K562 (cell line): ENCODE data around the gene KIF4B. TPM values are rescaled to one million over a fixed set of nuclear protein-coding genes. Genes with fewer than 3 reads are reported as not detected.

ENCODE experiments used
- ATAC-seq: fragments of 200-7000 bp; cut with Tn5 transposase; 3 replicates; pipeline ENCODE4 v1.9.1; 2020; ENCODE audit warnings: moderate library complexity
- BruUV-seq: library from RNA; stranded (reverse); fragments of 400-500 nt; replicated peaks from 2 replicates; lab custom pipeline; 2021; lab: Mats Ljungman, UMichigan
- CTCF ChIA-PET: fragments of 300-600 bp; formaldehyde crosslinking; extraction: SDS; loops from one replicate; lab custom pipeline; 2021; ENCODE audit warnings: low intra/inter-chr PET ratio; lab: Yijun Ruan, JAX
- POLR2A ChIA-PET: fragments of 300-600, 350-650 bp; sonication (Branson Sonifier 250); formaldehyde crosslinking; extraction: SDS; loops from one replicate; lab custom pipeline; 2021; ENCODE audit warnings: antibody characterized with exemption, inconsistent platforms; lab: Yijun Ruan, JAX
- DNase-seq, 4 experiments: peaks; one replicate each; pipeline versions ENCODE4 v3.0.0 to v3.0.0-alpha.2; 2011 to 2018; ENCODE audit warnings: low spot score in 3 of 4, mixed read lengths in 3 of 4; ENCODE audit errors: extremely low read depth in 1 of 4
- FAIRE-seq: peaks from 2 replicates; lab custom pipeline; 2011; peaks lifted over from hg19 to GRCh38; lab: Jason Lieb, UNC
- H2AFZ ChIP-seq: 2 replicates; pipeline ENCODE4 v1.6.0; 2011; ENCODE audit warnings: low read depth, low read length, control low read depth, inconsistent platforms
- H3K27ac ChIP-seq: fragments of 200-600 bp; 3 replicates; pipeline ENCODE4 v1.8.0; 2011; ENCODE audit warnings: low read depth, mild to moderate bottlenecking, control low read depth, inconsistent platforms, low read length, moderate library complexity, mixed read lengths; ENCODE audit errors: extremely low read depth
- H3K27me3 ChIP-seq, 2 experiments: fragments of 300-600 bp in 1 of 2; 2 replicates in 1 of 2; 3 replicates in 1 of 2; pipeline versions ENCODE4 v1.6.0 to v1.8.0; 2011; ENCODE audit warnings: inconsistent platforms in 2 of 2, low read length in 2 of 2, mild to moderate bottlenecking in 1 of 2, mixed read lengths in 1 of 2, moderate library complexity in 1 of 2; ENCODE audit not compliant: control insufficient read depth in 2 of 2, insufficient read depth in 2 of 2
- H3K36me3 ChIP-seq: fragments of 300-600 bp; 3 replicates; pipeline ENCODE4 v1.8.0; 2011; ENCODE audit warnings: mild to moderate bottlenecking, low read length, inconsistent platforms; ENCODE audit not compliant: control insufficient read depth, insufficient read depth
- H3K4me1 ChIP-seq, 2 experiments: fragments of 200-600 bp in 1 of 2; replicated peaks in 1 of 2; 2 replicates in 1 of 2; 3 replicates in 1 of 2; pipeline versions ENCODE4 v1.5.1 to v1.8.0; 2011; ENCODE audit warnings: inconsistent platforms in 2 of 2, low read length in 2 of 2, mild to moderate bottlenecking in 1 of 2, mixed read lengths in 1 of 2, moderate library complexity in 1 of 2; ENCODE audit not compliant: control insufficient read depth in 2 of 2, insufficient read depth in 2 of 2
- H3K4me2 ChIP-seq: 2 replicates; pipeline ENCODE4 v1.6.1; 2011; ENCODE audit warnings: low read length, control low read depth, inconsistent platforms, mixed read lengths; ENCODE audit not compliant: insufficient read depth
- H3K4me3 ChIP-seq: fragments of 200-600 bp; sonication (generic), shearing (Covaris generic); 2 replicates; pipeline ENCODE4 v1.5.1; 2016; ENCODE audit warnings: control low read depth, inconsistent platforms
- H3K79me2 ChIP-seq: fragments of 200-600 bp; 3 replicates; pipeline ENCODE4 v1.8.0; 2011; ENCODE audit warnings: low read length, inconsistent platforms; ENCODE audit not compliant: control insufficient read depth, insufficient read depth
- H3K9ac ChIP-seq, 2 experiments: 2 replicates each; pipeline versions ENCODE4 v1.6.0 to v1.6.1; 2011; ENCODE audit warnings: low read depth in 2 of 2, low read length in 2 of 2, control low read depth in 1 of 2, inconsistent platforms in 1 of 2, mild to moderate bottlenecking in 1 of 2, mixed read lengths in 1 of 2; ENCODE audit not compliant: insufficient read depth in 1 of 2
- H3K9me1 ChIP-seq: one replicate; pipeline ENCODE4 v1.6.0; 2011; ENCODE audit warnings: inconsistent platforms, mild to moderate bottlenecking, low read length, moderate library complexity; ENCODE audit not compliant: control insufficient read depth, insufficient read depth
- H3K9me3 ChIP-seq: replicated peaks from 2 replicates; pipeline ENCODE4 v1.5.1; 2011; ENCODE audit warnings: low read depth, low read length, inconsistent platforms; ENCODE audit not compliant: control insufficient read depth, insufficient read depth
- H4K20me1 ChIP-seq: replicated peaks from 2 replicates; pipeline ENCODE4 v1.6.1; 2011; ENCODE audit warnings: low read length, inconsistent platforms, mixed read lengths; ENCODE audit not compliant: control insufficient read depth, insufficient read depth
- ARHGAP35 ChIP-seq: fragments of 450-650 bp; IDR thresholded peaks from 2 replicates; pipeline ENCODE4 v1.6.1; 2018; ENCODE audit not compliant: partially characterized antibody
- CREB3 ChIP-seq: fragments of 450-650 bp; conservative IDR thresholded peaks from 2 replicates; pipeline ENCODE4 v1.6.1; 2016; ENCODE audit warnings: missing genetic modification characterization, low read depth, mild to moderate bottlenecking, missing compliant biosample characterization, moderate library complexity
- DIDO1 ChIP-seq: fragments of 450-650 bp; IDR thresholded peaks from 2 replicates; pipeline ENCODE4 v1.6.1; 2016; ENCODE audit warnings: low read depth, missing biosample characterization, missing genetic modification characterization
- FOXP1 ChIP-seq: sonication (generic); formaldehyde crosslinking; IDR thresholded peaks from 2 replicates; pipeline ENCODE4 v1.8.0; 2022; ENCODE audit warnings: mild to moderate bottlenecking, missing genetic modification reagents
- SMAD2 ChIP-seq: fragments of 150-350 bp; IDR thresholded peaks from 2 replicates; pipeline ENCODE4 v1.6.1; 2014; ENCODE audit warnings: low read depth, mild to moderate bottlenecking, low read length
- SMAD3 ChIP-seq: fragments of 450-650 bp; formaldehyde crosslinking; conservative IDR thresholded peaks from 2 replicates; pipeline ENCODE4 v1.4.0; 2020; ENCODE audit warnings: mild to moderate bottlenecking
- TSC22D4 ChIP-seq: fragments of 450-650 bp; IDR thresholded peaks from 2 replicates; pipeline ENCODE4 v1.6.1; 2016; ENCODE audit warnings: missing genetic modification characterization, missing biosample characterization, control low read depth
- XRCC5 ChIP-seq: fragments of 200-400 bp; formaldehyde crosslinking; IDR thresholded peaks from 2 replicates; pipeline ENCODE4 v1.6.1; 2017; ENCODE audit warnings: low read depth, mild to moderate bottlenecking, low read length
- ZBTB33 ChIP-seq: sonication (generic); formaldehyde crosslinking; IDR thresholded peaks from 2 replicates; pipeline ENCODE4 v1.8.1; 2023; ENCODE audit warnings: mild to moderate bottlenecking, missing genetic modification reagents
- ZNF263 ChIP-seq: sonication (generic); formaldehyde crosslinking; IDR thresholded peaks from 2 replicates; pipeline ENCODE4 v1.8.0; 2022; ENCODE audit warnings: mild to moderate bottlenecking, missing genetic modification reagents, borderline replicate concordance
- ZNF696 ChIP-seq: fragments of 250-450 bp; sonication (Bioruptor Pico); conservative IDR thresholded peaks from 2 replicates; pipeline ENCODE4 v1.4.0; 2020; ENCODE audit warnings: mild to moderate bottlenecking, moderate library complexity
- WGBS: fragments of 100-300 bp; shearing (Covaris generic); methylation state at CpG from one replicate; pipeline ENCODE4 v1.1.6; 2016; ENCODE audit warnings: low coverage, mixed read lengths; ENCODE audit not compliant: insufficient coverage; ENCODE audit errors: missing lambda C conversion rate; 5-methylcytosine and 5-hydroxymethylcytosine counted together
- in situ Hi-C: fragments of 300-500 bp; cut with MboI; formaldehyde crosslinking; loops from 4 replicates; pipeline ENCODE4 v1.15.0; 2018; ENCODE audit warnings: inconsistent platforms, mixed read lengths
- intact Hi-C: fragments of 100-400 bp; cut with micrococcal nuclease; formaldehyde crosslinking; loops from 2 replicates; pipeline ENCODE4 v1.14.2; 2022
- polyA plus RNA-seq, 8 experiments: library from polyadenylated mRNA; depleted of rRNA in 4 of 8; stranded (reverse) in 5 of 8; unstranded in 3 of 8; fragments of >200 nt; fragmentation: Nextera tagmentation in 2 of 8; fragmentation: Illumina TruSeq in 1 of 8; extraction: Ambion mirVana in 2 of 8; extraction: Trizol in 1 of 8; gene quantifications; 2 replicates each; pipeline versions ENCODE4 v1.2.1 to v1.2.3, GENCODE V29; 2011 to 2014; ENCODE audit warnings: inconsistent platforms in 1 of 8, missing spikeins in 1 of 8
- total RNA-seq, 7 experiments: library from RNA; depleted of rRNA in 6 of 7; stranded (reverse); fragments of >200 nt in 6 of 7; fragmentation: Illumina TruSeq in 2 of 7; extraction: Trizol in 2 of 7; gene quantifications; 2 replicates each; pipeline versions ENCODE4 v1.2.1 to v1.2.3, GENCODE V29; 2011 to 2021; ENCODE audit warnings: low replicate concordance in 1 of 7

KIF4B gene
- total and polyA plus RNA-seq, 9 of the 15 experiments (the other 6 are each of a cell fraction or from before 2014, with no cell fraction given): 0.01 to 0.09 (median 0.07) TPM; not detected in 2

GRCh38 chr5:155053501-155053900 lies 39.9 kb downstream of the KIF4B start:
- no peaks in the 10 kb centered on the region for H3K9me1 ChIP-seq
- CTCF ChIA-PET: no interaction called here

More at GRCh38 chr5:155053501-155053900, 39.9 kb downstream of the KIF4B start:
- POLR2A ChIA-PET: no interaction called here
- BruUV-seq: no TSS peak
- Histone ChIP-seq H3K9me3 (no peaks in the 10 kb centered on the region), H2AFZ (no peak overlapping the region), H3K79me2 (no peaks in the 10 kb centered on the region), H3K4me3 (no peak overlapping the region), H3K4me2 (no peak overlapping the region), H3K36me3 (no peaks in the 10 kb centered on the region), H3K9ac (no peak overlapping the region), H3K27me3 (peaks cover 0 to 2% of the 10 kb centered on the region in 2 experiments; a peak in 1 of 5 replicates), H4K20me1 (no peaks in the 10 kb centered on the region), H3K27ac (no peak overlapping the region), H3K4me1 (no peaks in the 10 kb centered on the region)
- DNase-seq: no peak
- in situ Hi-C loops: no loop called here
- TF ChIP-seq ZNF696: no peak
- TF ChIP-seq ZBTB33 (CRISPR knock-in tag): no peak
- TF ChIP-seq SMAD2: no peak
- TF ChIP-seq ZNF263 (CRISPR knock-in tag): no peak
- no peak for TF ChIP-seq FOXP1 (CRISPR knock-in tag)
- no peak for TF ChIP-seq DIDO1 (tag)
- no peak for TF ChIP-seq TSC22D4 (tag)
- no peak for TF ChIP-seq ARHGAP35
- TF ChIP-seq SMAD3: no peak
- no peak for TF ChIP-seq XRCC5
- no peak for TF ChIP-seq CREB3 (tag)
- FAIRE-seq: no peak
- intact Hi-C loops: no loop called here
- WGBS: 0% methylated on average over 4 of the region's 4 CpGs
- ATAC-seq: no peak
